ENCODE measurements around the gene ATP5F1B. TPM values are rescaled to one million over a fixed set of nuclear protein-coding genes. Genes with fewer than 3 reads are reported as not detected.

Gene ATP5F1B
- total RNA-seq, 1 donor from 2014 or later: 735 TPM

DNA sequence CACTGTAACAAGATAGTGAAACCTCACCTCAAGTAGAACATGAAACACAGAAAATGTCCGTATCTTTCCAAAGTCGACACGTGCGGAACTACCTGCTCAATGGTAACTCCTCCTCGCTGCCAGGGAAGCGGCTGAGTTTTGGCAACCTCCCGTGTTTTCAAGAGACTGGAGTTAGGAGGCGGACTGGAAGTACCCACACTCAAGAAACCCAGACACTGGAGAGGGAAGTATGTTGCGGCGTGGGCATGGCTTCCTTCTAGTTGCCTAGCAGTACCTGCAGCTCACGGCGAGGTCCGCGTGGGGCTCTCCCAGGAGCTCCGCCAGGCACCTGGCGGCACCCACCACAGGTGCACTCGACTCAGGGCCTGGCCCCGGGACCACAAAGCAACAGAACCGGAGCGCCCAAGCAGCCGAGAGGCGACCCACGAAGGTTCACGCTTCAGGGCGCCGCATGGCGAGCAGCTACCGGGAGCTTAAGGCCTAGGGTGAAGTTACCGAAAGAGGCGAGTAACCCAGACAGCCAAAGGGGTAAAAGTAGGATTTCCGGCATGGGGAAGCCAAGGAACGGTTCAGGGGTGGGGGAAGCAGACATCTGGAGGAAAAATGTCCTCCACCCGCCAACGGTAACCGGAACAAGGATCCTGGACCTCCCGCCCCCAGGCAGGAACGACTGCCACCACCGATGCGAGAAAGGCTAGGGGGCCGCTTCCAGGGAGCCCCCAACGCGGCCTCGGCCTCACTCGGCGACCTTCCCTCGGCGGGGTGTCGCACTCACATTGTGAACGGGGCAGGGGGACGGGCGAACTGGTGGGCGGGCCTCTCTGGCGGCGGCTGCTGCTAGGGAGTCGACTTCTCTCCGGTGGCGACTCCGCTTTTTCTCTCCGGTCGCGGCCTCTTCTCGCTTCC, 41.7 kb upstream of the ATP5F1B start:
- DNase-seq: peak; percentile 27
- TF ChIP-seq, protein P1, sequence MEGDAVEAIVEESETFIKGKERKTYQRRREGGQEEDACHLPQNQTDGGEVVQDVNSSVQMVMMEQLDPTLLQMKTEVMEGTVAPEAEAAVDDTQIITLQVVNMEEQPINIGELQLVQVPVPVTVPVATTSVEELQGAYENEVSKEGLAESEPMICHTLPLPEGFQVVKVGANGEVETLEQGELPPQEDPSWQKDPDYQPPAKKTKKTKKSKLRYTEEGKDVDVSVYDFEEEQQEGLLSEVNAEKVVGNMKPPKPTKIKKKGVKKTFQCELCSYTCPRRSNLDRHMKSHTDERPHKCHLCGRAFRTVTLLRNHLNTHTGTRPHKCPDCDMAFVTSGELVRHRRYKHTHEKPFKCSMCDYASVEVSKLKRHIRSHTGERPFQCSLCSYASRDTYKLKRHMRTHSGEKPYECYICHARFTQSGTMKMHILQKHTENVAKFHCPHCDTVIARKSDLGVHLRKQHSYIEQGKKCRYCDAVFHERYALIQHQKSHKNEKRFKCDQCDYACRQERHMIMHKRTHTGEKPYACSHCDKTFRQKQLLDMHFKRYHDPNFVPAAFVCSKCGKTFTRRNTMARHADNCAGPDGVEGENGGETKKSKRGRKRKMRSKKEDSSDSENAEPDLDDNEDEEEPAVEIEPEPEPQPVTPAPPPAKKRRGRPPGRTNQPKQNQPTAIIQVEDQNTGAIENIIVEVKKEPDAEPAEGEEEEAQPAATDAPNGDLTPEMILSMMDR (IDR thresholded peaks at IDR 0.05; ENCODE audit: partially characterized antibody, unreplicated experiment): no peak
- H3K27ac Mint-ChIP-seq (ENCODE audit: unreplicated experiment): peak overlapping the region; percentile 98

DNA sequence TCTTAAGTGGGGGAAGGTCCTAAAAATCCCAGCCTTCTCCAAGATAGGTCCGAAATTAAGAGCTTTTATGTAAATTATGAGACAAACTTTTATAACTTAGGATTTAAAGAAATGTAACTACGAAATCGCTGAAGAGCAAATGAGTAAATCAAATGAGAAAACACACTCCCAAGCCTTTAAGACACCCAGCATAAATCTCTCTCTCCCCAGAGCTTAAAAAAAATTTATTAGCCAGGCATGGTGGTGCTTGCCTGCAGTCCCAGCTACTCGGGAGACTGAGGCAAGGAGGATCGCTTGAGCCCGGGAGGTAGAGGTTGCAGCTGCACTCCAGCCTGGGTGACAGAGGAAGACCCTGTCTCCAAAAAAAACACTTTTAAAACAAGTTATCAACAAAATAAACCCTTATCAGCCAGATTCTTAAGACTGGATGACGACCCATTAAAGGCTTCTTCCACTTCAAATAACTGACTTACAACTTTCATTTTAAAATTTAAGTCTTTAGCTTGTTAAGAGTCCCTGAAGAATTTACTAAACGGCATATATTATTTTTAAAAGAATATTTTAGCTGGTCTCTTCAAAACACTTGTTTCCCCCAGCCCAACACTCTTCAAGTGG, 39.1 kb upstream of the ATP5F1B start:
- Mint-ChIP-seq H3K27ac (ENCODE audit: unreplicated experiment) (peak overlapping the region; percentile 96), H3K9me3 (ENCODE audit: unreplicated experiment) (peaks cover 18% of the 10 kb centered on the region), H3K36me3 (ENCODE audit: unreplicated experiment) (no peaks in the 10 kb centered on the region), H3K27me3 (ENCODE audit: unreplicated experiment) (peaks cover 7% of the 10 kb centered on the region), H3K4me3 (ENCODE audit: unreplicated experiment) (peak overlapping the region; percentile 88), H3K4me1 (ENCODE audit: low read depth, unreplicated experiment) (peaks cover 12% of the 10 kb centered on the region)
- TF ChIP-seq, protein P1 (IDR thresholded peaks at IDR 0.05; ENCODE audit: partially characterized antibody, unreplicated experiment): no peak
- no peak for DNase-seq

More for the DNA sequence above, 41.7 kb upstream of the ATP5F1B start:
- Mint-ChIP-seq H3K36me3 (ENCODE audit: unreplicated experiment) (no peaks in the 10 kb centered on the region), H3K4me3 (ENCODE audit: unreplicated experiment) (peak overlapping the region; percentile 99), H3K27me3 (ENCODE audit: unreplicated experiment) (peaks cover 7% of the 10 kb centered on the region), H3K4me1 (ENCODE audit: low read depth, unreplicated experiment) (peaks cover 10% of the 10 kb centered on the region), H3K9me3 (ENCODE audit: unreplicated experiment) (peaks cover 18% of the 10 kb centered on the region)

DNA sequence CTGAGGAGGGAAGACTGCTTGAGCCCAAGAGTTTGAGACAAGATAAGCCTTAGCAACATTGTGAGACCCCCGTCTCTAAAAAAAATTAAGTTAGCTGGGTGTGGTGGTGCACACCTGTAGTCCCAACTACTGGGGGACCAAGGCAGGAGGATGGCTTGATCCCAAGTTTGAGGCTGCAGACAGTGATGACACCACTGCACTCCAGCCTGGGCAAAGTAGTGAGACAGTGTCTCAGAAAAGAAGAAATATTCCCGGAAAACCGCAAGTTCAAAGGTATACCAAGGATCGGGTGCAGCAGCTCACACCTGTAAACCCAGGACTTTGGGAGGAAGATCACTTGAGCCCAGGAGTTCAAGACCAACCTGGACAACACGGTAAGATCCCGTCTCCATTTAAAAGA, 36.5 kb upstream of the ATP5F1B start:
- Mint-ChIP-seq H3K4me3 (ENCODE audit: unreplicated experiment) (no peak overlapping the region), H3K36me3 (ENCODE audit: unreplicated experiment) (no peaks in the 10 kb centered on the region), H3K27me3 (ENCODE audit: unreplicated experiment) (peaks cover 7% of the 10 kb centered on the region), H3K9me3 (ENCODE audit: unreplicated experiment) (peaks cover 13% of the 10 kb centered on the region), H3K4me1 (ENCODE audit: low read depth, unreplicated experiment) (peaks cover 12% of the 10 kb centered on the region), H3K27ac (ENCODE audit: unreplicated experiment) (no peak overlapping the region)
- TF ChIP-seq, protein P1 (IDR thresholded peaks at IDR 0.05; ENCODE audit: partially characterized antibody, unreplicated experiment): no peak
- DNase-seq: no peak

DNA sequence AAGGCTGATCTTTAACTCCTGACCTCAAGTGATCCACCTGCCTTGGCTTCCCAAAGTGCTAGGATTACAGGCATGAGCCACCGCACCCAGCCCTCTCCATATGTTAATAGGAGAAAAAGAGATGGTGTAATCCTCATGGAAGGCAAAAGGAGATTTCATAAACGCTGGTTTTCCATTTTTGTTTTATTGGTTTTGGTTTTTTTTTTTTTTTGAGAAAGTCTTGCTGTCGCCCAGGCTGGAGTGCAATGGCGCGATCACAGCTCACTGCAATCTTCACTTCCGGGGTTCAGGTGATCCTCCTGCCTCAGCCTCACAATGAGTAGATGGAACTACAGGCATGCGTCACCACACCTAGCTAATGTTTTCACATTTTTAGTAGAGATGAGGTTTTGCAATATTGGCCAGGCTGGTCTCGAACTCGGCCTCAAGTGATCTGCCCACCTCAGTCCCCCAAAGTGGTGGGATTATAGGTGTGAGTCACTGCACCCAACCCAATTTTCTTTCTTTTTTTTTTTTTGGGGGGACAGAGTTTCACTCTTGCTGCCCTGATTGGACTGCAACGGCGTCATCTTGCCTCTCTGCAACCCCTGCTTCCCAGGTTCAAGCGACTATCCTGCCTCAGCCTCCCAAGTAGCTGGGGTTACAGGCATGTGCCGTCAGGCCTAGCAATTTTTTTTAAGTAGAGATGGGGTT, 34.2 kb upstream of the ATP5F1B start:
- H3K9me3 Mint-ChIP-seq (ENCODE audit: unreplicated experiment): peaks cover 7% of the 10 kb centered on the region
- H3K36me3 Mint-ChIP-seq (ENCODE audit: unreplicated experiment): no peaks in the 10 kb centered on the region
- peaks cover 4% of the 10 kb centered on the region for H3K27me3 Mint-ChIP-seq (ENCODE audit: unreplicated experiment)
- peaks cover 12% of the 10 kb centered on the region for H3K4me1 Mint-ChIP-seq (ENCODE audit: low read depth, unreplicated experiment)
- no peak overlapping the region for H3K27ac Mint-ChIP-seq (ENCODE audit: unreplicated experiment)
- no peak overlapping the region for H3K4me3 Mint-ChIP-seq (ENCODE audit: unreplicated experiment)
- no peak for DNase-seq
- TF ChIP-seq, protein P1 (IDR thresholded peaks at IDR 0.05; ENCODE audit: partially characterized antibody, unreplicated experiment): no peak
